GM12892 (cell line): ENCODE data around the gene DDX60.

Source experiments
- POLR2A ChIP-seq: IDR thresholded peaks from 2 replicates; pipeline ENCODE4 v1.6.1; 2011; ENCODE audit warnings: low read depth, low read length, control low read depth
- POLR2AphosphoS5 ChIP-seq: IDR thresholded peaks from 2 replicates; pipeline ENCODE4 v1.6.1; 2011; ENCODE audit warnings: low read depth, low read length, control low read depth
- TAF1 ChIP-seq: IDR thresholded peaks from 2 replicates; pipeline ENCODE4 v1.6.1; 2011; ENCODE audit warnings: low read depth, mild to moderate bottlenecking, control low read depth, low read length, borderline replicate concordance

- no peak for TF ChIP-seq TAF1
- TF ChIP-seq POLR2AphosphoS5, result no peak
- TF ChIP-seq POLR2A, result no peak
These were observed 13.7 kb downstream of the DDX60 start for GRCh38 chr4:168304744-168305459.
